Central memory CD8-positive, alpha-beta T cell (primary cell): ENCODE measurements around the gene BRCA1.
A peak's percentile ranks its signal among the peaks of the same experiment; 100 is the strongest.
"Not testable (repeated sequence)": the region's sequence is repeated elsewhere in the genome, so short reads cannot be mapped to it uniquely, and the experiment has no call there.

ENCODE experiments used
- ATAC-seq: fragments of 150-1000 bp; cut with Tn5 transposase; replicated peaks from 2 replicates; pipeline ENCODE4 v1.10.0; 2022; ENCODE audit warnings: mild to moderate bottlenecking, moderate FRiP score, moderate number of reproducible peaks; ENCODE audit not compliant: poor library complexity, severe bottlenecking; ENCODE audit errors: extremely low read depth
- DNase-seq, 2 donors: peaks; one replicate each; pipeline ENCODE4 v3.0.0; 2021; ENCODE audit warnings: low spot score in 2 of 2
- H3K27ac Mint-ChIP-seq: one replicate; pipeline ENCODE4 v1.8.0; 2022; ENCODE audit warnings: low read depth, mild to moderate bottlenecking, moderate library complexity, mixed read lengths
- H3K27me3 Mint-ChIP-seq: one replicate; pipeline ENCODE4 v1.8.0; 2022; ENCODE audit warnings: mixed read lengths
- H3K36me3 Mint-ChIP-seq: one replicate; pipeline ENCODE4 v1.8.0; 2022; ENCODE audit warnings: mild to moderate bottlenecking, moderate library complexity, mixed read lengths; ENCODE audit not compliant: insufficient read depth
- H3K4me1 Mint-ChIP-seq: one replicate; pipeline ENCODE4 v1.8.0; 2022; ENCODE audit warnings: mixed read lengths
- H3K4me3 Mint-ChIP-seq: one replicate; pipeline ENCODE4 v1.8.0; 2022; ENCODE audit warnings: mild to moderate bottlenecking, moderate library complexity, mixed read lengths
- H3K9me3 Mint-ChIP-seq: one replicate; pipeline ENCODE4 v1.8.0; 2022; ENCODE audit warnings: mixed read lengths

BRCA1 gene

GRCh38 chr17:43146649-43147048 lies 21.5 kb upstream of the BRCA1 start:
- Mint-ChIP-seq H3K4me3 (no peak overlapping the region), H3K4me1 (no peaks in the 10 kb centered on the region), H3K36me3 (peaks cover 5% of the 10 kb centered on the region), H3K27me3 (no peaks in the 10 kb centered on the region), H3K27ac (no peak overlapping the region), H3K9me3 (no peaks in the 10 kb centered on the region)
- no peak for ATAC-seq
- DNase-seq = no peak

GRCh38 chr17:43143201-43143600 lies 18.0 kb upstream of the BRCA1 start:
- Mint-ChIP-seq H3K4me3 (no peak overlapping the region), H3K36me3 (peaks cover 8% of the 10 kb centered on the region), H3K27me3 (no peaks in the 10 kb centered on the region), H3K9me3 (no peaks in the 10 kb centered on the region), H3K27ac (no peak overlapping the region), H3K4me1 (no peaks in the 10 kb centered on the region)
- DNase-seq (no peak), ATAC-seq (no peak)

- DNase-seq (no peak), ATAC-seq (no peak)
- no peak overlapping the region for H3K27ac Mint-ChIP-seq
- no peaks in the 10 kb centered on the region for H3K4me1 Mint-ChIP-seq
- H3K4me3 Mint-ChIP-seq = no peak overlapping the region
- no peaks in the 10 kb centered on the region for H3K27me3 Mint-ChIP-seq
- peaks cover 8% of the 10 kb centered on the region for H3K36me3 Mint-ChIP-seq
- H3K9me3 Mint-ChIP-seq = no peaks in the 10 kb centered on the region
Observed at GRCh38 chr17:43142153-43142552, 17.0 kb upstream of the BRCA1 start.

DNA sequence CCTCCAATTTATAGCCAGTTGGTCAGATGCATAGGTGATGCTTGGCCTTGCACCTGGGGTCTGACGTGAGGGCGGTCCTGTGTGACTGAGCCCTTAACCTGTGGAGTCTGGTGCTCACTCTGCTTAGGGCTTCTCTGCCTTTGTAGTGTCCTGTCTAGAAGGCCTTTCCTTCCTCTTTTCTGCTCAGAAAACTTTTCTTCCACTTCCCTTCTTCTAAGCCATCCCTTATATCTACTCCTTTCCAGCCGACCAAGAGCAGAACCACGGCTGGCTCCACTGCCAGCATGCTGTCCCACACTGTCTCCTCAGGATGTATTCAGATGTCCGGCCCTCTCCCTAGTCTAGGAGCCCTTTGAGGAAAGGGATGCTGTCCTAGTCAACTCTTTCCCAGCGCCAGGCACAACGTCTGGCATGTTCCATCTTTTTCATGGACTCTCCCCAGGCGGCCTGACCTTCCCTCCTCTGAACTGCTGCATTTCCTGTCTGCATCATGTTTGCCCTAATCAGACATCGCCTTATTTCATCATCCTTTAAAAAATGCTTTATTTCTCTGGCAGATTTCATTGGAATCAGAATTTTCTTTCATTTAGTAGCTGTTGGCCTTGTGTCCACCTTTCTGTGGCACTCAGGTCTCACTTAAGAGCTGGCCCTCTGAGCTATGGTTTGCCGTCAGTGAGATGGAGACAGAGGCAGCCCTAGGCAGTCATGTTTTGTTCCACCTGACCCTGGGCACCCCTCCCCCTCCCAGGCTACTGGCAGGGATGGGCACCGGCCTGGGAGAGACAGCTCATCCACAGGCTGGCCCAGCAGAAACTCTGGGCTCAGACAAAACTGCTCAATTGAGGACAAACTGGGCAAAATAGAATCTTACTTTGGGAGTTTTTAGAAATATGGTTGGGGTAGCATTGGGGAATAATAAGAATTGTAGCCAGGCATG lies 15.5 kb upstream of the BRCA1 start:
- Mint-ChIP-seq H3K4me1 (no peaks in the 10 kb centered on the region), H3K36me3 (peaks cover 8% of the 10 kb centered on the region), H3K4me3 (no peak overlapping the region), H3K27me3 (no peaks in the 10 kb centered on the region), H3K27ac (no peak overlapping the region), H3K9me3 (no peaks in the 10 kb centered on the region)
- DNase-seq = no peak
- ATAC-seq = no peak

DNA sequence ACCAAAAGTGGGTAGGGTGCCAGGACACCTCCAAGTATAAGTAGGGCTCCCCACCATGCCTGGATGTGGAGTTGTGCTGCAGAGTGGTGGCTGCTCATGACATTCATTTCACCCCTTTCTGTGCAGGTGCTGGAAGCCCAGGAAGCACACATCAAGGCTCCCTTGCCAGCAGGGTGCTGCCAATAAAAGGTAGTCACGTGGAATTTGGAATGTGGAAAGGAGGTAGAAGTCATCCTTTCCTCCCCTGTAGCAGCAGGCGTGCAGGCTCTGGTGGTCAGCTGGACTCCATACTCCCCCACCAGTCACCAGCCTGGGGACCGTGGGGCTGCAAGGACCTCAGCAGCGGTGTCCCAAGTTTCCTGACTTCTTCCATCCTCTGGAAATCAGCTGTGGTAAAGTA lies 13.4 kb upstream of the BRCA1 start:
- peaks cover 10% of the 10 kb centered on the region for H3K36me3 Mint-ChIP-seq
- ATAC-seq, H3K27me3 Mint-ChIP-seq, H3K9me3 Mint-ChIP-seq, DNase-seq, H3K27ac Mint-ChIP-seq, H3K4me1 Mint-ChIP-seq, H3K4me3 Mint-ChIP-seq: not testable (repeated sequence)

GRCh38 chr17:43136574-43136973 lies 11.4 kb upstream of the BRCA1 start:
- not testable (repeated sequence) for H3K27ac Mint-ChIP-seq, H3K4me3 Mint-ChIP-seq, ATAC-seq, H3K9me3 Mint-ChIP-seq, H3K27me3 Mint-ChIP-seq, H3K4me1 Mint-ChIP-seq, DNase-seq
- peaks cover 17% of the 10 kb centered on the region for H3K36me3 Mint-ChIP-seq

DNA sequence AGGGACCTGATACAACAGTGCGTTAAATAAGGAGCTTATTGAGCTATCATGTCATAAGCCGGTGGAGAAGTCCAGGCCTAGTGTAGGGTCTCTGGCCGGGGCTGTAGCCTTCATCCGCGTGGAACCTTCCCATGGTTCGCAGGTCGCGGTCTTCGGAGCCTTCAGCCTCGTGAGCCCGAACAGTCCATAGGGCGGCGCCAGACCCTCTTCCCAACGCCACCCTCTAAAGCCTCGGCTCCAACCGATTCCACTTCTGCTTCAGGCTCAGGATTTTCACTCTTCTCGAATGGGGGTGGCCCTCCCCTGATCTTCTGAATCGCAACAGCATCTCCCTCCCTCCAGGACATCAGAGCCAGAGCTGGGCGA lies 10.3 kb upstream of the BRCA1 start:
- Mint-ChIP-seq H3K27me3 (no peaks in the 10 kb centered on the region), H3K4me1 (peaks cover 11% of the 10 kb centered on the region), H3K27ac (no peak overlapping the region), H3K9me3 (no peaks in the 10 kb centered on the region), H3K36me3 (peaks cover 17% of the 10 kb centered on the region), H3K4me3 (no peak overlapping the region)
- DNase-seq = no peak
- ATAC-seq = no peak

DNA sequence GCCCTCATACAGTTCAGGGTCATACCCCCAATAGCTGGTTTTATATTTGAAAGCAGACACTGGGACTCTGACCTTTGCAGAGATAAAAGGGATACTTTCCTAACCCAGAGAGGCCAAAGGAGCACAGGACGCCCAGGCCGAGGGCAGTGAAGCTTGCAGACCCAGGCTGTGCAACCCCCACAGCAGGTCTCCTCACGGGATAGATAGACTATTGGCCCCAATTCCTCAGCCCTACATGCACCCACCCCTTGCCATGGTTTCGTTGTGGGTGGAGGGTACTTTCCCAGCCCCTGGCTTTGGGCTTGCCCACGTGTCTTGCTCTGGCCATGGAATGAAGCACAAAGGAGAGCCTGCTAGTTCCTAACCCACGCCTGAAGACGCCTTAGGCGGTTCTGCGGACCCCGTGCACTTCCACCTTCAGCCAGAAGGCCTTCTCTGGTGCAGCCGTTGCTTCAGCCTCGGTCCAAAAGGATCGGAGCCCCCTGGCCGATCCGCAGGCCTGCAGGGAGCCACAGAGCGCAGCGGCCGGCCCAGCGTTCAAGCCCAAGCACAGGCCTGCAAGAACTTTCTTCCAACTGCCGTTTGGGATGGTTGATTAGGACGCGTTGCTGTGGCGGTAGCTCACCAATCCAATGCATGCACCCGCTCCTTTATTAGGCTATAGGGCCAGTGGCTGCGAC lies 9.8 kb upstream of the BRCA1 start:
- Mint-ChIP-seq H3K36me3 (peaks cover 17% of the 10 kb centered on the region), H3K9me3 (no peaks in the 10 kb centered on the region), H3K4me3 (no peak overlapping the region), H3K4me1 (peaks cover 11% of the 10 kb centered on the region), H3K27ac (no peak overlapping the region), H3K27me3 (no peaks in the 10 kb centered on the region)
- ATAC-seq = no peak
- DNase-seq = no peak

DNA sequence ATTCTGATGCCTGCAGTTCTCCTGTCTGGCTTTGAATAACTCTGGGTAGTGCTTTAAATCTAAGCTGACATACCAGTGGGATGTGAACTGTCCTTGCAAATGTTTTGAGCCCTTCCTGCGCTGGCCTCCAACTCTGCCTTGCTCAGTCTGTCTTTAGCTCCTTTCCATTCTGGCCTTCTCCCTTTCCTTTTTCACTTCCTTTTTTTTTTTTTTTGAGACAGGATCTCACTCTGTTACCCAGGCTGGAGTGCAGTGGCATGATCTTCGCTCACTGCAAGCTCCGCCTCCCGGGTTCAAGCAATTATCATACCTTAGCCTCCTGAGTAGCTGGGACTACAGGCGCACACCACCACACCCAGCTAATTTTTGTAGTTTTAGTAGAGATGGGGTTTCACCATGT lies 8.3 kb upstream of the BRCA1 start:
- Mint-ChIP-seq H3K4me1 (peaks cover 11% of the 10 kb centered on the region), H3K36me3 (peaks cover 15% of the 10 kb centered on the region), H3K27ac (peak overlapping the region; percentile 41)
- ATAC-seq, H3K4me3 Mint-ChIP-seq, H3K9me3 Mint-ChIP-seq, H3K27me3 Mint-ChIP-seq, DNase-seq: not testable (repeated sequence)

DNA sequence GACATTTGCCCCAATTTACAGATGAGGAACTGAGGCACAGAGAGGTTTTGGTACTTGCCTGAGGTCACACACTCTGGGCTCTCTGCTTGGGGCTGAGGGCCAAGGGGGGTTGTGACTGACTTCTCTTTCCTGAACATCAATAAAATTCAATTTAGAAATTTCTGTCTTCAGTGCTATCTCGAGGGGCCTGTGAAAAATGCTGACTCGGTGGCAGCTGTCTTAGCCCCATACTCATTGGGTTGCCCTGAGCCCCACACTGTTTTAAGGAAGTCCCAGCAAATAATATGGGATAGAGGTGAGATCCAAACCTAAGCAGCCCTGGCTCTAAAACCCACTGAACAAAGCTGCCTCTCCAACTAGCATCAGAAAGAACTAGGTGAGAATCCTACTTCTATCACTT lies 7.0 kb upstream of the BRCA1 start:
- no peak overlapping the region for H3K4me3 Mint-ChIP-seq
- peaks cover 19% of the 10 kb centered on the region for H3K36me3 Mint-ChIP-seq
- H3K27ac Mint-ChIP-seq = no peak overlapping the region
- H3K27me3 Mint-ChIP-seq = no peaks in the 10 kb centered on the region
- H3K4me1 Mint-ChIP-seq = peaks cover 11% of the 10 kb centered on the region
- no peaks in the 10 kb centered on the region for H3K9me3 Mint-ChIP-seq
- no peak for DNase-seq
- no peak for ATAC-seq

DNA sequence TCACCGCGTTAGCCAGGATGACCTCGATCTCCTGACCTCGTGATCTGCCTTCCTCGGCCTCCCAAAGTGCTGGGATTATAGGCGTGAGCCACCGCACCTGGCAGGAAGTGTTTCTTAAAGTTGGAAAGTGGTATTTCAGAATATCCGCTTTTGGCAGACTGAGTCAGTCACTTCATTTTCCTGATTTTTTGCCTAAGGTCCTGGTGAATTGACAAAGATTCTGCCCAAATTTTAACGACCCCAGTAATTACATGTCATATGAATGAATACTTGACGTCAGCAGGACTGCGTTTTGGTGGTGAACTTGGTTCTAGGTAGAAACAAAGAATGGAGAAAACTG lies 4.5 kb upstream of the BRCA1 start:
- Mint-ChIP-seq H3K36me3 (peaks cover 30% of the 10 kb centered on the region), H3K4me1 (peaks cover 29% of the 10 kb centered on the region), H3K9me3 (no peaks in the 10 kb centered on the region), H3K27me3 (no peaks in the 10 kb centered on the region), H3K4me3 (no peak overlapping the region), H3K27ac (no peak overlapping the region)
- ATAC-seq = no peak
- no peak for DNase-seq

- not testable (repeated sequence) for H3K27me3 Mint-ChIP-seq, H3K9me3 Mint-ChIP-seq, ATAC-seq, DNase-seq
- Mint-ChIP-seq H3K4me3 (peak overlapping the region; percentile 63), H3K4me1 (peaks cover 29% of the 10 kb centered on the region), H3K27ac (peak overlapping the region; percentile 46), H3K36me3 (peaks cover 24% of the 10 kb centered on the region)
Observed at GRCh38 chr17:43127333-43127876, 2.2 kb upstream of the BRCA1 start.

GRCh38 chr17:43126911-43127290 lies 1.7 kb upstream of the BRCA1 start:
- Mint-ChIP-seq H3K9me3 (no peaks in the 10 kb centered on the region), H3K36me3 (peaks cover 21% of the 10 kb centered on the region), H3K4me1 (peaks cover 29% of the 10 kb centered on the region), H3K27ac (peak overlapping the region; percentile 46), H3K4me3 (peak overlapping the region; percentile 63), H3K27me3 (no peaks in the 10 kb centered on the region)
- no peak for ATAC-seq
- DNase-seq = no peak
